H9 (cell line): ENCODE results near the gene NCAM2. TPM values are rescaled to one million over a fixed set of nuclear protein-coding genes. Genes with fewer than 3 reads are reported as not detected.

ENCODE experiments used
- DNase-seq: peaks from one replicate; pipeline ENCODE4 v3.0.0-alpha.2; 2017
- H2AFZ ChIP-seq: one replicate; pipeline ENCODE4 v1.6.1; 2013; ENCODE audit warnings: mild to moderate bottlenecking, low read length, control low read depth, moderate library complexity
- H2AK5ac ChIP-seq: 2 replicates; pipeline ENCODE4 v1.6.1; 2013; ENCODE audit warnings: low read length, control low read depth, mixed read lengths; ENCODE audit not compliant: insufficient read length
- H2BK120ac ChIP-seq: one replicate; pipeline ENCODE4 v1.6.1; 2013; ENCODE audit warnings: low read depth, mild to moderate bottlenecking, low read length, control low read depth, inconsistent platforms; ENCODE audit not compliant: poor library complexity, severe bottlenecking
- H2BK12ac ChIP-seq: 2 replicates; pipeline ENCODE4 v1.6.1; 2013; ENCODE audit warnings: low read length, control low read depth, mixed read lengths, low read depth; ENCODE audit not compliant: insufficient read length
- H2BK15ac ChIP-seq: 2 replicates; pipeline ENCODE4 v1.6.1; 2013; ENCODE audit warnings: low read depth, low read length, control low read depth
- H2BK20ac ChIP-seq: one replicate; pipeline ENCODE4 v1.6.1; 2013; ENCODE audit warnings: low read depth, mild to moderate bottlenecking, low read length, control low read depth, inconsistent platforms; ENCODE audit not compliant: poor library complexity, severe bottlenecking
- H2BK5ac ChIP-seq: 2 replicates; pipeline ENCODE4 v1.6.1; 2013; ENCODE audit warnings: low read length, control low read depth, mixed read lengths; ENCODE audit not compliant: insufficient read length
- H3K14ac ChIP-seq: 2 replicates; pipeline ENCODE4 v1.6.1; 2013; ENCODE audit warnings: low read length, control low read depth; ENCODE audit not compliant: insufficient read depth
- H3K18ac ChIP-seq: 2 replicates; pipeline ENCODE4 v1.6.1; 2013; ENCODE audit warnings: low read depth, mild to moderate bottlenecking, mixed read lengths, low read length, control low read depth; ENCODE audit not compliant: insufficient read length
- H3K23ac ChIP-seq: 2 replicates; pipeline ENCODE4 v1.6.1; 2013; ENCODE audit warnings: low read length, control low read depth, mixed read lengths, low read depth; ENCODE audit not compliant: insufficient read length
- H3K23me2 ChIP-seq: 2 replicates; pipeline ENCODE4 v1.6.1; 2013; ENCODE audit warnings: low read depth, mild to moderate bottlenecking, mixed read lengths, low read length, control low read depth; ENCODE audit not compliant: insufficient read length, poor library complexity, severe bottlenecking
- H3K27ac ChIP-seq: 2 replicates; pipeline ENCODE4 v1.5.1; 2013; ENCODE audit warnings: low read length, control low read depth, mixed read lengths, low read depth; ENCODE audit not compliant: insufficient read length
- H3K27me3 ChIP-seq: 2 replicates; pipeline ENCODE4 v1.6.1; 2013; ENCODE audit warnings: low read length, control low read depth, inconsistent platforms; ENCODE audit not compliant: insufficient read depth
- H3K4ac ChIP-seq: 2 replicates; pipeline ENCODE4 v1.6.1; 2013; ENCODE audit warnings: low read depth, mild to moderate bottlenecking, control low read depth, inconsistent platforms, low read length, moderate library complexity
- H3K4me1 ChIP-seq: 2 replicates; pipeline ENCODE4 v1.6.1; 2013; ENCODE audit warnings: low read length, control low read depth, inconsistent platforms; ENCODE audit not compliant: insufficient read depth
- H3K4me2 ChIP-seq: 2 replicates; pipeline ENCODE4 v1.6.1; 2013; ENCODE audit warnings: low read length, control low read depth, mixed read lengths; ENCODE audit not compliant: insufficient read length, insufficient read depth
- H3K56ac ChIP-seq: 2 replicates; pipeline ENCODE4 v1.6.1; 2013; ENCODE audit warnings: low read depth, mild to moderate bottlenecking, mixed read lengths, low read length, control low read depth; ENCODE audit not compliant: insufficient read length
- H3K79me1 ChIP-seq: 2 replicates; pipeline ENCODE4 v1.6.1; 2013; ENCODE audit warnings: low read depth, mild to moderate bottlenecking, moderate library complexity, low read length, control low read depth, inconsistent platforms; ENCODE audit not compliant: insufficient read depth, poor library complexity, severe bottlenecking
- H3K79me2 ChIP-seq: 2 replicates; pipeline ENCODE4 v1.6.1; 2013; ENCODE audit warnings: low read length, control low read depth, inconsistent platforms; ENCODE audit not compliant: insufficient read depth
- H3K9ac ChIP-seq: 2 replicates; pipeline ENCODE4 v1.6.1; 2013; ENCODE audit warnings: low read length, control low read depth, mixed read lengths; ENCODE audit not compliant: insufficient read length; ENCODE audit errors: extremely low read depth
- H3K9me3 ChIP-seq: one replicate; pipeline ENCODE4 v1.6.1; 2013; ENCODE audit warnings: low read depth, low read length, inconsistent platforms; ENCODE audit not compliant: control insufficient read depth
- H3T11ph ChIP-seq: one replicate; pipeline ENCODE4 v1.6.1; 2013; ENCODE audit warnings: mild to moderate bottlenecking, low read length, control low read depth, inconsistent platforms
- H4K20me1 ChIP-seq: one replicate; pipeline ENCODE4 v1.6.1; 2013; ENCODE audit not compliant: control insufficient read depth, insufficient read length, insufficient read depth
- H4K5ac ChIP-seq: 2 replicates; pipeline ENCODE4 v1.6.1; 2013; ENCODE audit warnings: low read depth, mild to moderate bottlenecking, mixed read lengths, low read length, control low read depth; ENCODE audit not compliant: insufficient read length
- H4K8ac ChIP-seq: replicated peaks from 2 replicates; pipeline ENCODE4 v1.6.1; 2013; ENCODE audit warnings: low read length, control low read depth, mixed read lengths, low read depth; ENCODE audit not compliant: insufficient read length
- H4K91ac ChIP-seq: 2 replicates; pipeline ENCODE4 v1.6.1; 2013; ENCODE audit warnings: low read depth, mild to moderate bottlenecking, moderate library complexity, mixed read lengths, low read length, control low read depth; ENCODE audit not compliant: insufficient read length
- H3K27ac Mint-ChIP-seq, 3 experiments: 2 replicates in 2 of 3; 3 replicates in 1 of 3; pipeline ENCODE4 v1.8.0; 2020 to 2021; ENCODE audit warnings: mixed read lengths in 3 of 3, mild to moderate bottlenecking in 1 of 3, moderate library complexity in 1 of 3
- H3K27me3 Mint-ChIP-seq: 2 replicates; pipeline ENCODE4 v1.8.0; 2021; ENCODE audit warnings: low read depth, mild to moderate bottlenecking, moderate library complexity, mixed read lengths
- H3K36me3 Mint-ChIP-seq, 3 experiments: 2 replicates in 2 of 3; 3 replicates in 1 of 3; pipeline ENCODE4 v1.8.0; 2020 to 2021; ENCODE audit warnings: low read depth in 3 of 3, mixed read lengths in 3 of 3; ENCODE audit not compliant: insufficient read depth in 1 of 3
- H3K4me1 Mint-ChIP-seq, 2 experiments: 2 replicates each; pipeline ENCODE4 v1.8.0; 2020; ENCODE audit warnings: mixed read lengths in 2 of 2
- H3K4me3 Mint-ChIP-seq, 2 experiments: 2 replicates in 1 of 2; 3 replicates in 1 of 2; pipeline ENCODE4 v1.8.0; 2020 to 2021; ENCODE audit warnings: mild to moderate bottlenecking in 2 of 2, mixed read lengths in 2 of 2, moderate library complexity in 1 of 2
- H3K9me3 Mint-ChIP-seq, 2 experiments: 2 replicates in 1 of 2; 3 replicates in 1 of 2; pipeline ENCODE4 v1.8.0; 2020; ENCODE audit warnings: mild to moderate bottlenecking in 2 of 2, mixed read lengths in 2 of 2, moderate library complexity in 1 of 2
- CTCF ChIP-seq: fragments of 200-600 bp; sonication (generic); conservative IDR thresholded peaks from 3 replicates; pipeline ENCODE4 v1.8.0; 2021; ENCODE audit warnings: antibody characterized with exemption, mild to moderate bottlenecking
- WGBS: extraction: QIAGEN DNeasy Blood & Tissue Kit; methylation state at CpG from one replicate; pipeline ENCODE4 v1.1.7; 2013; ENCODE audit warnings: missing lambda C conversion rate, low lambda C conversion rate, mixed read lengths; ENCODE audit not compliant: insufficient read length; ENCODE audit errors: extremely low coverage; 5-methylcytosine and 5-hydroxymethylcytosine counted together
- total RNA-seq: library from RNA; stranded (reverse); gene quantifications from 2 replicates; pipeline ENCODE4 v1.2.1, GENCODE V29; 2021

The NCAM2 gene
- total RNA-seq, 1 experiment from 2014 or later: 2.2 TPM

- Histone ChIP-seq H3K4me2 (no peak overlapping the region), H3K14ac (no peak overlapping the region), H4K5ac (no peak overlapping the region), H2BK20ac (no peak overlapping the region), H3K9me3 (no peaks in the 10 kb centered on the region), H4K20me1 (no peaks in the 10 kb centered on the region), H2AFZ (no peak overlapping the region), H3K4ac (no peak overlapping the region), H3K56ac (no peak overlapping the region), H3K79me1 (no peaks in the 10 kb centered on the region), H2BK12ac (no peak overlapping the region), H4K91ac (no peak overlapping the region), H3K9ac (no peak overlapping the region), H2BK120ac (no peak overlapping the region), H4K8ac (no peak overlapping the region), H3K23me2 (no peaks in the 10 kb centered on the region), H2AK5ac (no peak overlapping the region), H2BK5ac (no peak overlapping the region), H3K4me1 (no peaks in the 10 kb centered on the region), H3K18ac (no peak overlapping the region), H3K27me3 (no peaks in the 10 kb centered on the region), H3K23ac (no peak overlapping the region), H2BK15ac (no peak overlapping the region), H3K79me2 (no peaks in the 10 kb centered on the region), H3K27ac (no peak overlapping the region), H3T11ph (no peak overlapping the region)
- Mint-ChIP-seq H3K27ac (no peak overlapping the region), H3K9me3 (peaks cover 10 to 13% of the 10 kb centered on the region in 2 experiments; a peak in 4 of 5 replicates), H3K36me3 (peaks cover 3 to 11% (median 3%) of the 10 kb centered on the region in 3 experiments; a peak in 5 of 7 replicates), H3K27me3 (no peaks in the 10 kb centered on the region), H3K4me3 (no peak overlapping the region), H3K4me1 (no peaks in the 10 kb centered on the region)
- no peak for TF ChIP-seq CTCF
- DNase-seq: no peak
- WGBS: no CpG with 5 or more reads among the region's 3 CpGs
Observed at GRCh38 chr21:21406921-21407320, 408.7 kb downstream of the NCAM2 start.
